K562 (cell line): ENCODE measurements around the gene GRIK1. TPM values are rescaled to one million over a fixed set of nuclear protein-coding genes. Genes with fewer than 3 reads are reported as not detected.

Experiments used
- BRD4 ChIP-seq: fragments of 200-600 bp; sonication (generic); IDR thresholded peaks from 2 replicates; pipeline ENCODE4 v1.6.1; 2017; ENCODE audit warnings: inconsistent platforms
- CEBPB ChIP-seq: fragments of 450-650 bp; IDR thresholded peaks from 2 replicates; pipeline ENCODE4 v1.6.1; 2016; ENCODE audit warnings: missing genetic modification characterization, missing compliant biosample characterization
- CHD4 ChIP-seq: fragments of 200-600 bp; sonication (generic); IDR thresholded peaks from 3 replicates; pipeline ENCODE4 v1.6.1; 2012; ENCODE audit warnings: low read depth, mild to moderate bottlenecking, mixed read lengths, low read length, inconsistent platforms; ENCODE audit not compliant: insufficient read depth, insufficient replicate concordance, poor library complexity, severe bottlenecking
- CUX1 ChIP-seq: fragments of 200-800 bp; sonication (Bioruptor generic); IDR thresholded peaks from 2 replicates; pipeline ENCODE4 v1.6.1; 2016; ENCODE audit warnings: missing genetic modification characterization, missing compliant biosample characterization
- FOXA3 ChIP-seq, 2 experiments: fragments of 450-650 bp in 1 of 2; sonication (generic) in 1 of 2; formaldehyde crosslinking; IDR thresholded peaks in 1 of 2; conservative IDR thresholded peaks in 1 of 2; 2 replicates each; pipeline versions ENCODE4 v1.4.0 to v1.8.0; 2020 to 2022; ENCODE audit warnings: mild to moderate bottlenecking in 2 of 2, missing genetic modification reagents in 1 of 2
- KLF13 ChIP-seq: fragments of 450-650 bp; IDR thresholded peaks from 2 replicates; pipeline ENCODE4 v1.6.1; 2016; ENCODE audit warnings: missing genetic modification characterization, low read depth, mild to moderate bottlenecking, missing compliant biosample characterization, moderate library complexity, borderline replicate concordance
- NFIC ChIP-seq: fragments of 450-650 bp; IDR thresholded peaks from 2 replicates; pipeline ENCODE4 v1.6.1; 2017; ENCODE audit warnings: mild to moderate bottlenecking, inconsistent platforms
- SMARCE1 ChIP-seq: fragments of 450-650 bp; IDR thresholded peaks from 2 replicates; pipeline ENCODE4 v1.7.1; 2016; ENCODE audit warnings: mild to moderate bottlenecking
- SRSF3 ChIP-seq: fragments of 200-400 bp; formaldehyde crosslinking; IDR thresholded peaks from 2 replicates; pipeline ENCODE4 v1.6.1; 2016; ENCODE audit warnings: mild to moderate bottlenecking, low read length, moderate library complexity; ENCODE audit not compliant: insufficient read depth
- STAT5B ChIP-seq: fragments of 250-450 bp; sonication (Bioruptor Pico); IDR thresholded peaks from 2 replicates; pipeline ENCODE4 v1.8.0; 2021; ENCODE audit warnings: mild to moderate bottlenecking, inconsistent platforms
- TAL1 ChIP-seq: fragments of 450-650 bp; IDR thresholded peaks from 2 replicates; pipeline ENCODE4 v1.6.1; 2016; ENCODE audit warnings: mild to moderate bottlenecking
- ZNF175 ChIP-seq: fragments of 200-800 bp; sonication (Bioruptor generic); IDR thresholded peaks from 2 replicates; pipeline ENCODE4 v1.6.1; 2016; ENCODE audit warnings: low read depth, mild to moderate bottlenecking, missing genetic modification characterization, missing compliant biosample characterization
- ZNF75A ChIP-seq: fragments of 450-650 bp; formaldehyde crosslinking; IDR thresholded peaks from 2 replicates; pipeline ENCODE4 v1.4.0; 2020; ENCODE audit warnings: mild to moderate bottlenecking
- polyA plus RNA-seq, 8 experiments: library from polyadenylated mRNA; depleted of rRNA in 4 of 8; stranded (reverse) in 5 of 8; unstranded in 3 of 8; fragments of >200 nt; fragmentation: Nextera tagmentation in 2 of 8; fragmentation: Illumina TruSeq in 1 of 8; extraction: Ambion mirVana in 2 of 8; extraction: Trizol in 1 of 8; gene quantifications; 2 replicates each; pipeline versions ENCODE4 v1.2.1 to v1.2.3, GENCODE V29; 2011 to 2014; ENCODE audit warnings: inconsistent platforms in 1 of 8, missing spikeins in 1 of 8
- total RNA-seq, 7 experiments: library from RNA; depleted of rRNA in 6 of 7; stranded (reverse); fragments of >200 nt in 6 of 7; fragmentation: Illumina TruSeq in 2 of 7; extraction: Trizol in 2 of 7; gene quantifications; 2 replicates each; pipeline versions ENCODE4 v1.2.1 to v1.2.3, GENCODE V29; 2011 to 2021; ENCODE audit warnings: low replicate concordance in 1 of 7
- TF ChIP-seq, protein P1 (sequence below): fragments of 250-450 bp; sonication (Bioruptor Pico); IDR thresholded peaks from 2 replicates; pipeline ENCODE4 v1.8.0; 2021; ENCODE audit warnings: mild to moderate bottlenecking, moderate library complexity
- TF ChIP-seq, protein P2 (sequence below): fragments of 450-650 bp; IDR thresholded peaks from 2 replicates; pipeline ENCODE4 v1.6.1; 2017; ENCODE audit warnings: antibody characterized with exemption, mild to moderate bottlenecking
- TF ChIP-seq, protein P3 (sequence below): fragments of 250-450 bp; sonication (Bioruptor Pico); IDR thresholded peaks from 2 replicates; pipeline ENCODE4 v1.5.0; 2020; ENCODE audit warnings: mild to moderate bottlenecking

Gene GRIK1
- total and polyA plus RNA-seq, 9 of the 15 experiments (the other 6 are each of a cell fraction or from before 2014, with no cell fraction given) = 0.17 to 2.8 (median 0.53) TPM

- TF ChIP-seq, protein P1, sequence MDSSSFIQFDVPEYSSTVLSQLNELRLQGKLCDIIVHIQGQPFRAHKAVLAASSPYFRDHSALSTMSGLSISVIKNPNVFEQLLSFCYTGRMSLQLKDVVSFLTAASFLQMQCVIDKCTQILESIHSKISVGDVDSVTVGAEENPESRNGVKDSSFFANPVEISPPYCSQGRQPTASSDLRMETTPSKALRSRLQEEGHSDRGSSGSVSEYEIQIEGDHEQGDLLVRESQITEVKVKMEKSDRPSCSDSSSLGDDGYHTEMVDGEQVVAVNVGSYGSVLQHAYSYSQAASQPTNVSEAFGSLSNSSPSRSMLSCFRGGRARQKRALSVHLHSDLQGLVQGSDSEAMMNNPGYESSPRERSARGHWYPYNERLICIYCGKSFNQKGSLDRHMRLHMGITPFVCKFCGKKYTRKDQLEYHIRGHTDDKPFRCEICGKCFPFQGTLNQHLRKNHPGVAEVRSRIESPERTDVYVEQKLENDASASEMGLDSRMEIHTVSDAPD (CRISPR knock-in tag) = no peak
- peak; percentile 79 for TF ChIP-seq TAL1
- peak; percentile 72 for TF ChIP-seq NFIC
- TF ChIP-seq CHD4 = peak; percentile 31
- peak in 1 of 2 experiments; percentile 66; a peak in 2 of 4 replicates for TF ChIP-seq FOXA3 (CRISPR knock-in tag; conservative IDR thresholded peaks at IDR 0.05 in 1 of 2, IDR thresholded peaks at IDR 0.05 in 1 of 2)
- no peak for TF ChIP-seq KLF13 (tag)
- TF ChIP-seq STAT5B (CRISPR knock-in tag) = 0 out of 2 replicates have a peak, but pooled peaks have one; percentile 16
- peak; percentile 15; the same call in 1 of the 2 replicates for TF ChIP-seq ZNF75A
- TF ChIP-seq SRSF3 = no peak
- TF ChIP-seq ZNF175 (CRISPR knock-in tag) = peak; percentile 94
- peak; percentile 47; the same call in 1 of the 2 replicates for TF ChIP-seq CEBPB (tag)
- TF ChIP-seq, protein P2, sequence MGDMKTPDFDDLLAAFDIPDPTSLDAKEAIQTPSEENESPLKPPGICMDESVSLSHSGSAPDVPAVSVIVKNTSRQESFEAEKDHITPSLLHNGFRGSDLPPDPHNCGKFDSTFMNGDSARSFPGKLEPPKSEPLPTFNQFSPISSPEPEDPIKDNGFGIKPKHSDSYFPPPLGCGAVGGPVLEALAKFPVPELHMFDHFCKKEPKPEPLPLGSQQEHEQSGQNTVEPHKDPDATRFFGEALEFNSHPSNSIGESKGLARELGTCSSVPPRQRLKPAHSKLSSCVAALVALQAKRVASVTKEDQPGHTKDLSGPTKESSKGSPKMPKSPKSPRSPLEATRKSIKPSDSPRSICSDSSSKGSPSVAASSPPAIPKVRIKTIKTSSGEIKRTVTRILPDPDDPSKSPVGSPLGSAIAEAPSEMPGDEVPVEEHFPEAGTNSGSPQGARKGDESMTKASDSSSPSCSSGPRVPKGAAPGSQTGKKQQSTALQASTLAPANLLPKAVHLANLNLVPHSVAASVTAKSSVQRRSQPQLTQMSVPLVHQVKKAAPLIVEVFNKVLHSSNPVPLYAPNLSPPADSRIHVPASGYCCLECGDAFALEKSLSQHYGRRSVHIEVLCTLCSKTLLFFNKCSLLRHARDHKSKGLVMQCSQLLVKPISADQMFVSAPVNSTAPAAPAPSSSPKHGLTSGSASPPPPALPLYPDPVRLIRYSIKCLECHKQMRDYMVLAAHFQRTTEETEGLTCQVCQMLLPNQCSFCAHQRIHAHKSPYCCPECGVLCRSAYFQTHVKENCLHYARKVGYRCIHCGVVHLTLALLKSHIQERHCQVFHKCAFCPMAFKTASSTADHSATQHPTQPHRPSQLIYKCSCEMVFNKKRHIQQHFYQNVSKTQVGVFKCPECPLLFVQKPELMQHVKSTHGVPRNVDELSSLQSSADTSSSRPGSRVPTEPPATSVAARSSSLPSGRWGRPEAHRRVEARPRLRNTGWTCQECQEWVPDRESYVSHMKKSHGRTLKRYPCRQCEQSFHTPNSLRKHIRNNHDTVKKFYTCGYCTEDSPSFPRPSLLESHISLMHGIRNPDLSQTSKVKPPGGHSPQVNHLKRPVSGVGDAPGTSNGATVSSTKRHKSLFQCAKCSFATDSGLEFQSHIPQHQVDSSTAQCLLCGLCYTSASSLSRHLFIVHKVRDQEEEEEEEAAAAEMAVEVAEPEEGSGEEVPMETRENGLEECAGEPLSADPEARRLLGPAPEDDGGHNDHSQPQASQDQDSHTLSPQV = peak; percentile 97
- TF ChIP-seq, protein P3, sequence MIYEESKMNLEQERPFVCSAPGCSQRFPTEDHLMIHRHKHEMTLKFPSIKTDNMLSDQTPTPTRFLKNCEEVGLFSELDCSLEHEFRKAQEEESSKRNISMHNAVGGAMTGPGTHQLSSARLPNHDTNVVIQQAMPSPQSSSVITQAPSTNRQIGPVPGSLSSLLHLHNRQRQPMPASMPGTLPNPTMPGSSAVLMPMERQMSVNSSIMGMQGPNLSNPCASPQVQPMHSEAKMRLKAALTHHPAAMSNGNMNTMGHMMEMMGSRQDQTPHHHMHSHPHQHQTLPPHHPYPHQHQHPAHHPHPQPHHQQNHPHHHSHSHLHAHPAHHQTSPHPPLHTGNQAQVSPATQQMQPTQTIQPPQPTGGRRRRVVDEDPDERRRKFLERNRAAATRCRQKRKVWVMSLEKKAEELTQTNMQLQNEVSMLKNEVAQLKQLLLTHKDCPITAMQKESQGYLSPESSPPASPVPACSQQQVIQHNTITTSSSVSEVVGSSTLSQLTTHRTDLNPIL (CRISPR knock-in tag) = no peak
- peak; percentile 89 for TF ChIP-seq SMARCE1
- TF ChIP-seq BRD4 = peak; percentile 13; the same call in 1 of the 2 replicates
- TF ChIP-seq CUX1 (CRISPR knock-in tag) = peak; percentile 83; the same call in 1 of the 2 replicates
Measured at GRCh38 chr21:29647353-29647781, 292.4 kb downstream of the GRIK1 start (continued).
